HEK293 (cell line): ENCODE results near the gene ZNF462.

Experiments
- CTCF ChIA-PET: fragments of 350-600 bp; formaldehyde crosslinking; extraction: SDS; loops from one replicate; lab custom pipeline; 2021; ENCODE audit warnings: antibody characterized with exemption; lab: Yijun Ruan, JAX
- POLR2A ChIA-PET: fragments of 300-600 bp; formaldehyde crosslinking; extraction: SDS; loops from one replicate; lab custom pipeline; 2020; ENCODE audit warnings: antibody characterized with exemption, inconsistent platforms; lab: Yijun Ruan, JAX
- H3K27ac ChIP-seq: fragments of 200-500 bp; sonication (Bioruptor generic); 2 replicates; pipeline ENCODE4 v1.5.1; 2014; ENCODE audit warnings: low read depth, low read length, control low read depth, inconsistent platforms; ENCODE audit errors: extremely low read depth
- H3K36me3 ChIP-seq, 2 experiments: fragments of 200-500 bp in 1 of 2; sonication (Bioruptor generic) in 1 of 2; 1 replicate in 1 of 2; 2 replicates in 1 of 2; pipeline ENCODE4 v1.5.1; 2014 to 2017; ENCODE audit warnings: inconsistent platforms in 2 of 2, low read length in 2 of 2; ENCODE audit not compliant: control insufficient read depth in 2 of 2, insufficient read depth in 1 of 2
- H3K4me1 ChIP-seq: fragments of 200-500 bp; sonication (Bioruptor generic); 2 replicates; pipeline ENCODE4 v1.5.1; 2014; ENCODE audit warnings: mild to moderate bottlenecking, low read length, inconsistent platforms; ENCODE audit not compliant: control insufficient read depth, insufficient read depth
- H3K4me3 ChIP-seq: 2 replicates; pipeline ENCODE4 v1.5.1; 2011; ENCODE audit warnings: low read depth, mild to moderate bottlenecking, control low read depth, low read length, moderate library complexity
- H3K9me3 ChIP-seq: fragments of 200-500 bp; sonication (Bioruptor generic); 2 replicates; pipeline ENCODE4 v1.5.1; 2014; ENCODE audit warnings: low read depth, low read length, inconsistent platforms; ENCODE audit not compliant: control insufficient read depth, insufficient read depth
- REST ChIP-seq: fragments of 450-650 bp; formaldehyde crosslinking; IDR thresholded peaks from 2 replicates; pipeline ENCODE4 v1.5.1; 2016; ENCODE audit warnings: missing biosample characterization, missing genetic modification characterization
- ZBTB10 ChIP-seq: fragments of 450-650 bp; formaldehyde crosslinking; IDR thresholded peaks from 2 replicates; pipeline ENCODE4 v1.5.1; 2016; ENCODE audit warnings: missing biosample characterization, missing genetic modification characterization
- ZFP3 ChIP-seq: fragments of 450-650 bp; formaldehyde crosslinking; IDR thresholded peaks from 2 replicates; pipeline ENCODE4 v1.5.1; 2016; ENCODE audit warnings: low read depth, missing biosample characterization, missing genetic modification characterization
- ZNF174 ChIP-seq: fragments of 450-650 bp; formaldehyde crosslinking; IDR thresholded peaks from 2 replicates; pipeline ENCODE4 v1.5.0; 2017; ENCODE audit warnings: missing biosample characterization, mild to moderate bottlenecking, missing genetic modification characterization
- ZNF202 ChIP-seq: fragments of 450-650 bp; formaldehyde crosslinking; IDR thresholded peaks from 2 replicates; pipeline ENCODE4 v1.5.1; 2016; ENCODE audit warnings: missing biosample characterization, missing genetic modification characterization, borderline replicate concordance
- ZNF248 ChIP-seq: fragments of 450-650 bp; formaldehyde crosslinking; IDR thresholded peaks from 2 replicates; pipeline ENCODE4 v1.5.1; 2017; ENCODE audit warnings: missing biosample characterization, missing genetic modification characterization
- ZNF37A ChIP-seq: fragments of 450-650 bp; IDR thresholded peaks from 2 replicates; pipeline ENCODE4 v1.5.1; 2018; ENCODE audit warnings: missing biosample characterization, missing genetic modification characterization
- ZNF501 ChIP-seq: fragments of 450-650 bp; formaldehyde crosslinking; IDR thresholded peaks from 2 replicates; pipeline ENCODE4 v1.5.1; 2016; ENCODE audit warnings: missing biosample characterization, missing genetic modification characterization
- ZNF600 ChIP-seq: fragments of 450-650 bp; formaldehyde crosslinking; IDR thresholded peaks from 2 replicates; pipeline ENCODE4 v1.5.1; 2016; ENCODE audit warnings: missing biosample characterization, missing genetic modification characterization
- ZNF654 ChIP-seq: fragments of 450-650 bp; formaldehyde crosslinking; IDR thresholded peaks from 2 replicates; pipeline ENCODE4 v1.5.1; 2016; ENCODE audit warnings: low read depth, missing biosample characterization, missing genetic modification characterization
- ZNF747 ChIP-seq: fragments of 450-650 bp; formaldehyde crosslinking; IDR thresholded peaks from 2 replicates; pipeline ENCODE4 v1.5.1; 2016; ENCODE audit warnings: missing biosample characterization, missing genetic modification characterization
- TF ChIP-seq, protein P1 (sequence below): fragments of 450-650 bp; formaldehyde crosslinking; IDR thresholded peaks from 2 replicates; pipeline ENCODE4 v1.5.1; 2016; ENCODE audit warnings: missing biosample characterization, missing genetic modification characterization

ZNF462 gene

DNA sequence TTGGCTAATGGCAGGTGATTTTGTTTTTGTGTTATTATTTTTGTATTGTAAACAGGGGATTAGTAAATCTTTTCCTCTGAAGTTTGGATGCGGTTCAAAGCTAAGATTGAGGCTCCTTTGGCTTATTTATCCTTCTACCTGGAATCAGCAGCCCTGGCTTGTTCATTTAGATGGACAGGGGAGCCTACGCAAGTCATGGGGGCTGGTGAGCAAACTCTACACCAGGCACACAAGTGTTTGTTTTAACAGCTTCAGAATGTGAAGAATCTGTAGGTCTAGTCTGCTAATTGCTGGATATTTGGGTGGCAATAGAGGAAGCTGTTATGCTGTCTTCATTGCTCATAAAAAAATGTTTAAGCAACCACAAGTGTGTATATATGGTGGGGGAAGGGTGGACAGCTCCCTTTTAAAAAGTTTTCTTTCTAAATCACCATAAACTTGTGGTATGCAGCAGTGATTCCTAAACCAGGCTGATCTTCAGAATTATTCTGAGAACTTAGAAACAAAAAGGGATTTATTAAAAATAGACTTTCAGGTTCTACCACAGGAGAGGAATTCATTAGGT lies 20.7 kb downstream of the ZNF462 start:
- POLR2A ChIA-PET: interaction anchor here (1.0 to 1.2 kb wide), 3 partner anchors 9 to 38 kb away, joined by 3 to 15 read pairs (median 3); no protein-coding TSS in a partner anchor
- Histone ChIP-seq H3K27ac (no peak overlapping the region), H3K4me1 (peaks cover 9% of the 10 kb centered on the region), H3K36me3 (no peaks in the 10 kb centered on the region), H3K9me3 (no peaks in the 10 kb centered on the region), H3K4me3 (no peak overlapping the region)
- CTCF ChIA-PET: interaction anchor here (0.7 to 1.3 kb wide), 2 partner anchors 21 to 839 kb away, joined by 3 to 4 read pairs; no protein-coding TSS in a partner anchor
- TF ChIP-seq ZNF37A: no peak
- TF ChIP-seq REST: peak; percentile 70
- TF ChIP-seq, protein P1, sequence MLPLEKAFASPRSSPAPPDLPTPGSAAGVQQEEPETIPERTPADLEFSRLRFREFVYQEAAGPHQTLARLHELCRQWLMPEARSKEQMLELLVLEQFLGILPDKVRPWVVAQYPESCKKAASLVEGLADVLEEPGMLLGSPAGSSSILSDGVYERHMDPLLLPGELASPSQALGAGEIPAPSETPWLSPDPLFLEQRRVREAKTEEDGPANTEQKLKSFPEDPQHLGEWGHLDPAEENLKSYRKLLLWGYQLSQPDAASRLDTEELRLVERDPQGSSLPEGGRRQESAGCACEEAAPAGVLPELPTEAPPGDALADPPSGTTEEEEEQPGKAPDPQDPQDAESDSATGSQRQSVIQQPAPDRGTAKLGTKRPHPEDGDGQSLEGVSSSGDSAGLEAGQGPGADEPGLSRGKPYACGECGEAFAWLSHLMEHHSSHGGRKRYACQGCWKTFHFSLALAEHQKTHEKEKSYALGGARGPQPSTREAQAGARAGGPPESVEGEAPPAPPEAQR (tag by site-specific recombination): no peak

DNA sequence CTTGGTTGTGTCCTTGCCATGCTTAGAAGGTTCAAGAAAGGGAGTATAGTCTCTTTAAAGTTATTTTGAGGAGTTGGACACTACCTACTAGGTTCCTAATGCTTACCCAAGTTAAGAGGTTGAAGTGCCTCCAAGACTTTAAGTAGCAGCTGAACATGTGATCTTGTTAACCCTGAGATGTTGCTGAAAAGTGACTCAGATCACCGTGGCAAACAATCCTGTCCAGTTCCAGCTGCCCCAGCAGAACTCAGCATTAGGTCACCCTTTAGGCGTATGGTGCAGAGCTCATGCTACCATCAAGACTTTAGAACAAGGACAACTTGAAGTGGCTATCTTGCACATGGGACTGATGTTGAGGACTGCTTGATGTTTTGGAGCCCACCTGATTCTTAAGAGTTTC lies 22.5 kb downstream of the ZNF462 start:
- Histone ChIP-seq H3K9me3 (no peaks in the 10 kb centered on the region), H3K36me3 (no peaks in the 10 kb centered on the region), H3K4me1 (no peaks in the 10 kb centered on the region; the same call in none of the 2 replicates), H3K27ac (no peak overlapping the region), H3K4me3 (no peak overlapping the region)
- ChIA-PET POLR2A (no interaction called here), CTCF (interaction anchor here (0.6 kb wide), 1 partner anchor 983 kb away, joined by 3 read pairs; no protein-coding TSS in a partner anchor)
- TF ChIP-seq ZNF600 (tag by site-specific recombination) (0 out of 2 replicates have a peak, but pooled peaks have one; percentile 23), ZNF248 (no peak), ZFP3 (tag by site-specific recombination) (no peak)

DNA sequence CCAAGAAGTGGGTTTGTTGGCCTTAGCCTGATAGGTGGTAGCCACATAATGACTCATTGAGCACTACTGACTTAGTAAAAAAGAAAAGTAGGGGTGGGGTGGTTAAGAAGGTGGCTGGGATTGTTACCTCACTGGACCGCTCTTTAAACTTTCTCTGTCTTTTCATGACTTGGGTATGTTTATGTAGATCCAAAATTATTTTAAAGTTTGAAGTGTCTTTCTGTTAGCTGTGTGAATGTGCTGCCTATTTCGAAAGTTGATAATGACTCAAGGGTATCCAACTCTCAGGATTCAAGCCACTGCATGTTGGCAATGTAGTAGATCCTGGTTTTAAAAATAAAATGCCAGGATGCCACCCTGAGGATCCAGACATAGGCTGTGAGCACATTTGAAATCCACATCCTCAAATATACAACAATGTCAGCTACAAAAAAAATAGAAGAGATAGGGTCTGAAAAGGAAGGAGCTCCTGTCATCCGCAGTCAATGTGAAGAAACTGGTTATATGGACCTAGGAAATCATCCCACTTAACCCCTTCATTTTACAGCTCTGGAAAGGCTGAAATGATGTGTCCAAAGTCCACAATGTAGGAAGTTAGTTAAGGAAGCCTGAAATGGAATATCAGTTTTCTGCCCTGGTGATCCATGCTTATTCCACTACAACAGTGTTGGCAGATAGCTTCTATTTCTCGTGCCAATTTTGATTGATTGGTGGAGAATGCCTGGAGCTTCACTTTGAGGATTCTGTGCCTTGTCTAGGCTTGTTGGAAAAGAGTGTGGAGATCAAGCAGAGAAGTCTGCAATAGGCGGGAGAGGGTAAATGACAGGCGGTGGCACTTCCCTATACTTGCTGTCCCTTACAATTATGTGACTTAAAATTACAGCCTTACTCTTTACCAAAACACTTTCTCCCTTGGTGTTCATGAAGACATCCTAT lies 23.4 kb downstream of the ZNF462 start:
- TF ChIP-seq ZNF174: no peak
- no peak for TF ChIP-seq ZNF202 (tag by site-specific recombination)
- CTCF ChIA-PET: interaction anchor here (0.6 kb wide), 1 partner anchor 24 kb away, joined by 3 read pairs; the partner anchor contains the start of gene ZNF462
- no peak overlapping the region for H3K27ac ChIP-seq

DNA sequence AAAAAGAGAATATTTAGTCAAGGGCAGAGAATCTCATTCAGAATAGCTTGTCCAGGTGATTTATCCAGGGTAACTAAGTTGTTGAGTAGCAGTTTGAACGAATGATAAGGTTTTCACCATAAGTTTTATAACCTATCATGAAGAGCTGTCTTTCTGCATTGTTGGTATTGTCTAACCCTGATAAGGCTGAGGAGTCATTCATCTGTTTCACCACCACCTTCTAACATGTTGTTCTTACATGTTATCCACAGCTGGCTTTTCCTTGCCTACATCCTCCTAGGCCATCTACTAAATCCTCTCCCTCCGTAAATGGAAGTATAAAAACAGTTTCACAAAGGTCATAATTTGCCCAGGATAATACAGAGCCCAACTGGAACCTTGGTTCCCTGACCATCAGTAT lies 24.1 kb downstream of the ZNF462 start:
- ChIA-PET CTCF (interaction anchor here (0.6 kb wide), 1 partner anchor 306 kb away, joined by 3 read pairs; no protein-coding TSS in a partner anchor), POLR2A (no interaction called here)
- Histone ChIP-seq H3K4me3 (no peak overlapping the region), H3K9me3 (no peaks in the 10 kb centered on the region), H3K36me3 (no peaks in the 10 kb centered on the region), H3K4me1 (peaks cover 2% of the 10 kb centered on the region), H3K27ac (no peak overlapping the region)
- no peak for TF ChIP-seq ZNF654 (tag by site-specific recombination)
- TF ChIP-seq ZNF501: no peak
- no peak for TF ChIP-seq ZBTB10 (tag by site-specific recombination)
- no peak for TF ChIP-seq ZNF747

More for the DNA sequence above, 23.4 kb downstream of the ZNF462 start:
- POLR2A ChIA-PET: no interaction called here
- Histone ChIP-seq H3K4me1 (peaks cover 2% of the 10 kb centered on the region), H3K9me3 (no peaks in the 10 kb centered on the region), H3K36me3 (no peaks in the 10 kb centered on the region), H3K4me3 (no peak overlapping the region)
